ACC112 (cell line): ENCODE measurements around the gene TTLL10.

Source experiments
- H2AFZ ChIP-seq: fragments of 200-600 bp; sonication (generic); one replicate; pipeline ENCODE4 v1.6.0; 2017; ENCODE audit warnings: antibody characterized with exemption, low read length; ENCODE audit not compliant: unreplicated experiment
- H3K27ac ChIP-seq: fragments of 200-600 bp; sonication (generic); 2 replicates; pipeline ENCODE4 v1.5.1; 2014; ENCODE audit warnings: low read depth, mild to moderate bottlenecking, antibody characterized with exemption, low read length, moderate library complexity
- H3K27me3 ChIP-seq: fragments of 200-600 bp; sonication (generic); 2 replicates; pipeline ENCODE4 v1.6.1; 2014; ENCODE audit warnings: mild to moderate bottlenecking, antibody characterized with exemption, low read length, moderate library complexity, mixed read lengths; ENCODE audit not compliant: insufficient read depth
- H3K36me3 ChIP-seq: fragments of 200-600 bp; sonication (generic); 2 replicates; pipeline ENCODE4 v1.6.1; 2016; ENCODE audit warnings: mild to moderate bottlenecking, antibody characterized with exemption, low read length, moderate library complexity, mixed read lengths; ENCODE audit not compliant: insufficient read depth
- H3K4me1 ChIP-seq: fragments of 200-600 bp; sonication (generic); one replicate; pipeline ENCODE4 v1.6.1; 2016; ENCODE audit warnings: low read length, mixed read lengths; ENCODE audit not compliant: insufficient read depth, unreplicated experiment, control insufficient read depth
- H3K4me3 ChIP-seq: fragments of 200-600 bp; sonication (generic); 2 replicates; pipeline ENCODE4 v1.5.1; 2014; ENCODE audit warnings: mild to moderate bottlenecking, low read depth, low read length
- H3K79me2 ChIP-seq: fragments of 200-600 bp; sonication (generic); one replicate; pipeline ENCODE4 v1.6.0; 2016; ENCODE audit warnings: low read length; ENCODE audit not compliant: control insufficient read depth, unreplicated experiment, insufficient read depth

The TTLL10 gene

GRCh38 chr1:1211541-1212441 is 38.1 kb downstream of the TTLL10 start:
- H3K4me3 ChIP-seq: no peak overlapping the region
- H3K27me3 ChIP-seq: peaks cover 6% of the 10 kb centered on the region; the same call in 1 of the 2 replicates
- no peak overlapping the region for H3K27ac ChIP-seq
- no peaks in the 10 kb centered on the region for H3K36me3 ChIP-seq
- no peak overlapping the region for H2AFZ ChIP-seq
- H3K4me1 ChIP-seq: peaks cover 5% of the 10 kb centered on the region
- no peaks in the 10 kb centered on the region for H3K79me2 ChIP-seq

- no peak overlapping the region for H2AFZ ChIP-seq
- no peaks in the 10 kb centered on the region for H3K27me3 ChIP-seq
- no peaks in the 10 kb centered on the region for H3K79me2 ChIP-seq
- no peaks in the 10 kb centered on the region; the same call in 1 of the 2 replicates for H3K36me3 ChIP-seq
- H3K4me3 ChIP-seq: no peak overlapping the region
- H3K4me1 ChIP-seq: peaks cover 5% of the 10 kb centered on the region
- H3K27ac ChIP-seq: no peak overlapping the region
These were observed 39.2 kb downstream of the TTLL10 start for GRCh38 chr1:1212780-1213344.

- H3K27me3 ChIP-seq: no peaks in the 10 kb centered on the region
- H3K79me2 ChIP-seq: no peaks in the 10 kb centered on the region
- H3K4me1 ChIP-seq: no peaks in the 10 kb centered on the region
- H3K4me3 ChIP-seq: no peak within 1 kb of the TSS
- no peak within 1 kb of the TSS for H3K27ac ChIP-seq
- peaks cover 5% of the 10 kb centered on the region; the same call in 1 of the 2 replicates for H3K36me3 ChIP-seq
- no peak within 1 kb of the TSS for H2AFZ ChIP-seq
These were observed 39.9 kb downstream of the TTLL10 start, which contains the start of gene TNFRSF4 for GRCh38 chr1:1213345-1214265. TSS of gene TNFRSF4 (minus strand) at chr1:1214153. CDS start at chr1:1214127, 26 bp downstream.

GRCh38 chr1:1215080-1215676 is 41.5 kb downstream of the TTLL10 start:
- no peaks in the 10 kb centered on the region for H3K79me2 ChIP-seq
- H3K4me1 ChIP-seq: no peaks in the 10 kb centered on the region
- no peak overlapping the region for H3K27ac ChIP-seq
- no peak overlapping the region for H2AFZ ChIP-seq
- H3K27me3 ChIP-seq: no peaks in the 10 kb centered on the region
- H3K4me3 ChIP-seq: no peak overlapping the region
- peaks cover 5% of the 10 kb centered on the region; the same call in 1 of the 2 replicates for H3K36me3 ChIP-seq

- H2AFZ ChIP-seq: no peak overlapping the region
- H3K79me2 ChIP-seq: no peaks in the 10 kb centered on the region
- no peak overlapping the region for H3K4me3 ChIP-seq
- H3K4me1 ChIP-seq: no peaks in the 10 kb centered on the region
- no peak overlapping the region for H3K27ac ChIP-seq
- peaks cover 8% of the 10 kb centered on the region; the same call in 1 of the 2 replicates for H3K36me3 ChIP-seq
- no peaks in the 10 kb centered on the region for H3K27me3 ChIP-seq
These were observed 42.4 kb downstream of the TTLL10 start for GRCh38 chr1:1215881-1216605.

GRCh38 chr1:1216770-1217620 is 43.3 kb downstream of the TTLL10 start:
- no peaks in the 10 kb centered on the region for H3K79me2 ChIP-seq
- no peaks in the 10 kb centered on the region for H3K27me3 ChIP-seq
- H2AFZ ChIP-seq: no peak overlapping the region
- H3K4me3 ChIP-seq: no peak overlapping the region
- H3K27ac ChIP-seq: no peak overlapping the region
- no peaks in the 10 kb centered on the region for H3K4me1 ChIP-seq
- H3K36me3 ChIP-seq: peaks cover 8% of the 10 kb centered on the region; the same call in 1 of the 2 replicates

- Histone ChIP-seq H3K36me3 (peaks cover 14% of the 10 kb centered on the region; the same call in 1 of the 2 replicates), H3K79me2 (no peaks in the 10 kb centered on the region), H3K4me3 (no peak overlapping the region), H3K4me1 (no peaks in the 10 kb centered on the region), H3K27me3 (no peaks in the 10 kb centered on the region), H2AFZ (no peak overlapping the region), H3K27ac (no peak overlapping the region)
These were observed 44.2 kb downstream of the TTLL10 start for GRCh38 chr1:1217621-1218523.

- Histone ChIP-seq H3K27me3 (no peaks in the 10 kb centered on the region), H3K79me2 (no peaks in the 10 kb centered on the region), H3K27ac (no peak overlapping the region), H3K4me3 (no peak overlapping the region), H2AFZ (no peak overlapping the region), H3K4me1 (no peaks in the 10 kb centered on the region), H3K36me3 (peaks cover 19% of the 10 kb centered on the region; the same call in 1 of the 2 replicates)
These were observed 45.0 kb downstream of the TTLL10 start for GRCh38 chr1:1218524-1219200.
